GM12892 (cell line): Measurements from ENCODE around the gene PLXNB1.

Experiments used
- POLR2A ChIP-seq: IDR thresholded peaks from 2 replicates; pipeline ENCODE4 v1.6.1; 2011; ENCODE audit warnings: low read depth, low read length, control low read depth
- POLR2AphosphoS5 ChIP-seq: IDR thresholded peaks from 2 replicates; pipeline ENCODE4 v1.6.1; 2011; ENCODE audit warnings: low read depth, low read length, control low read depth
- TAF1 ChIP-seq: IDR thresholded peaks from 2 replicates; pipeline ENCODE4 v1.6.1; 2011; ENCODE audit warnings: low read depth, mild to moderate bottlenecking, control low read depth, low read length, borderline replicate concordance

- TF ChIP-seq POLR2A (no peak), POLR2AphosphoS5 (no peak), TAF1 (no peak)
Observed at GRCh38 chr3:48388966-48389365, 40.9 kb downstream of the PLXNB1 start.
